GM12875 (cell line): ENCODE measurements around the gene MEX3D.

Experiments used
- H3K4me3 ChIP-seq: one replicate; pipeline ENCODE4 v1.5.1; 2011; ENCODE audit warnings: low read depth, low read length, control low read depth
- CTCF ChIP-seq: IDR thresholded peaks from 2 replicates; pipeline ENCODE4 v1.5.1; 2011; ENCODE audit warnings: low read depth, mild to moderate bottlenecking, control low read depth, inconsistent platforms, low read length, moderate library complexity, borderline replicate concordance; ENCODE audit not compliant: insufficient read depth

Gene MEX3D

GRCh38 chr19:1526979-1527649 lies 41.0 kb downstream of the MEX3D start:
- TF ChIP-seq CTCF, result no peak
- H3K4me3 ChIP-seq, result no peak overlapping the region

- no peak overlapping the region for H3K4me3 ChIP-seq
- TF ChIP-seq CTCF, result no peak
Measured at GRCh38 chr19:1526066-1526778, 41.9 kb downstream of the MEX3D start.

- no peak overlapping the region for H3K4me3 ChIP-seq
- no peak for TF ChIP-seq CTCF
Measured at GRCh38 chr19:1525343-1525742, 42.8 kb downstream of the MEX3D start.

GRCh38 chr19:1524972-1525325 lies 43.2 kb downstream of the MEX3D start:
- TF ChIP-seq CTCF, result no peak
- H3K4me3 ChIP-seq, result no peak overlapping the region

- H3K4me3 ChIP-seq, result no peak overlapping the region
- TF ChIP-seq CTCF, result no peak
Measured at GRCh38 chr19:1524287-1524971, 43.7 kb downstream of the MEX3D start.

- no peak within 1 kb of the TSS for H3K4me3 ChIP-seq
- no peak for TF ChIP-seq CTCF
Measured at GRCh38 chr19:1523412-1524286, 44.5 kb downstream of the MEX3D start, which contains the start of gene PLK5. TSS of gene PLK5 (plus strand) at chr19:1524077. CDS start at chr19:1526997, 2,920 bp downstream.
